Measurements from ENCODE around the gene MGAT3.

DNA sequence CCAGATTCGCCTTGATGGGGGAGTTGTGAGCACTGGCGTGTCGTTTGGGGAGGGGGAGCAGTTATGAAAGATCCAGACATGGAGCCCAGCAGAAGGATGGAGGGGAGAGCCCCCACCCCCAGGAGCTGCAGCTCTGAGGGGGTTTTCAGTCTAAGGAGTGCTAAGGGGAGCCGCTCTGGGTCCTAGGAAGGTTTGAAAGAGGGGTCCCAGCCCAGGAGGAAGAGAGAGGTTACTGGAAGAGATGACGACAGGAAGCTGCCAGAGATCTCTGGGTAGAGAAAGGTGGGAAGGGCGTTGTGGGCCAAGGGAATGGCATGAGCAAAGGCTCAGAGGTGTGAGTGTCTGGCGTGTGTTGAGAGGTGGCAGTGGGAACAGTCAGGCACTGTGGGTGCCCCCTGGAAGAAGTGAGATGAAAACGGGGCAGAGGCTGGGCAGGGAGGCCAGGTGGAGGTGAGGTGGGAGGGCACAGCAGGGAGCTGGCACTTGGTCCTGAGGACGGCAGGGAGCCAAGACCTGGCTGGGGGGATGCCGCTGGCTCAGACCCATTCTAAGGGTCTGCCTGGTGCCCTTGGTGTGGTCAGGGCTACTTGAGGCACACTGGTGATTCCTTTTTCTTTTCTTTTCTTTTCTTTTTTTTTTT is 1.8 kb downstream of the MGAT3 start:
- TF ChIP-seq, protein P1, sequence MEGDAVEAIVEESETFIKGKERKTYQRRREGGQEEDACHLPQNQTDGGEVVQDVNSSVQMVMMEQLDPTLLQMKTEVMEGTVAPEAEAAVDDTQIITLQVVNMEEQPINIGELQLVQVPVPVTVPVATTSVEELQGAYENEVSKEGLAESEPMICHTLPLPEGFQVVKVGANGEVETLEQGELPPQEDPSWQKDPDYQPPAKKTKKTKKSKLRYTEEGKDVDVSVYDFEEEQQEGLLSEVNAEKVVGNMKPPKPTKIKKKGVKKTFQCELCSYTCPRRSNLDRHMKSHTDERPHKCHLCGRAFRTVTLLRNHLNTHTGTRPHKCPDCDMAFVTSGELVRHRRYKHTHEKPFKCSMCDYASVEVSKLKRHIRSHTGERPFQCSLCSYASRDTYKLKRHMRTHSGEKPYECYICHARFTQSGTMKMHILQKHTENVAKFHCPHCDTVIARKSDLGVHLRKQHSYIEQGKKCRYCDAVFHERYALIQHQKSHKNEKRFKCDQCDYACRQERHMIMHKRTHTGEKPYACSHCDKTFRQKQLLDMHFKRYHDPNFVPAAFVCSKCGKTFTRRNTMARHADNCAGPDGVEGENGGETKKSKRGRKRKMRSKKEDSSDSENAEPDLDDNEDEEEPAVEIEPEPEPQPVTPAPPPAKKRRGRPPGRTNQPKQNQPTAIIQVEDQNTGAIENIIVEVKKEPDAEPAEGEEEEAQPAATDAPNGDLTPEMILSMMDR (IDR thresholded peaks at IDR 0.05) = no peak
- no peak for TF ChIP-seq POLR2A (IDR thresholded peaks at IDR 0.05)

Data from thyroid gland (tissue), 4 donors.